ENCODE measurements around the gene EFNA2.

The EFNA2 gene

DNA sequence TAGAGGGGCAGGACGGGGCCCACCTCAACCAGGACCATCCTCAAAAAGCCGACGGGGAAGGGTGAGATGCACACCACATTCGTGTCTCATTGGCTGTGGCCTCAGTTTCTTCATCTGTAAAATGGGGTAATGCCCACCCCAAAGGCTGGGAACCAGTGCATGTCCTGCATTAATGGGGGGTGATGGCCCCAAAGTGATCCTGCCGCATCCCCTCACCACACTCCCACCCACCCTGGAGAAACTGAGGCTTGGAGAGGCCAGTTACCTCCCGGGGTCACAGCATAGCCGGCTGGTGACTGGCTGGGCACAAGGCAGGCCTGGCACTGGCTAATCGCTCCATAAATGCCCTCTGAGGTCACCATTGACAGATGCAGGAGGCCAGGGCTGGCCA lies 37.9 kb upstream of the EFNA2 start:
- Histone ChIP-seq H3K27me3 (ENCODE audit: control insufficient read depth, low read length) (no peaks in the 10 kb centered on the region), H3K9me2 (replicated peaks; ENCODE audit: control insufficient read depth, low read length) (no peaks in the 10 kb centered on the region), H3K27ac (ENCODE audit: low read depth, low read length) (peak overlapping the region; percentile 74), H3K36me3 (ENCODE audit: control insufficient read depth, low read length) (peaks cover 53% of the 10 kb centered on the region), H3F3A (ENCODE audit: control insufficient read depth, insufficient read depth) (peaks cover 15% of the 10 kb centered on the region), H3K9me3 (ENCODE audit: control insufficient read depth, insufficient read depth, low read length) (no peaks in the 10 kb centered on the region), H4K20me1 (ENCODE audit: control insufficient read depth, insufficient read depth, low read depth, low read length) (no peaks in the 10 kb centered on the region), H3K4me1 (ENCODE audit: control insufficient read depth, low read length) (peaks cover 48% of the 10 kb centered on the region), H3K4me2 (ENCODE audit: low read length) (peak overlapping the region; percentile 91), H3K79me2 (ENCODE audit: control insufficient read depth, low read length) (peaks cover 60% of the 10 kb centered on the region), H3K4me3 (ENCODE audit: low read length) (peak overlapping the region; percentile 83)
- no peak for TF ChIP-seq EZH2phosphoT487 (IDR thresholded peaks at IDR 0.05; ENCODE audit: borderline replicate concordance, low read length)
- TF ChIP-seq, protein P1, sequence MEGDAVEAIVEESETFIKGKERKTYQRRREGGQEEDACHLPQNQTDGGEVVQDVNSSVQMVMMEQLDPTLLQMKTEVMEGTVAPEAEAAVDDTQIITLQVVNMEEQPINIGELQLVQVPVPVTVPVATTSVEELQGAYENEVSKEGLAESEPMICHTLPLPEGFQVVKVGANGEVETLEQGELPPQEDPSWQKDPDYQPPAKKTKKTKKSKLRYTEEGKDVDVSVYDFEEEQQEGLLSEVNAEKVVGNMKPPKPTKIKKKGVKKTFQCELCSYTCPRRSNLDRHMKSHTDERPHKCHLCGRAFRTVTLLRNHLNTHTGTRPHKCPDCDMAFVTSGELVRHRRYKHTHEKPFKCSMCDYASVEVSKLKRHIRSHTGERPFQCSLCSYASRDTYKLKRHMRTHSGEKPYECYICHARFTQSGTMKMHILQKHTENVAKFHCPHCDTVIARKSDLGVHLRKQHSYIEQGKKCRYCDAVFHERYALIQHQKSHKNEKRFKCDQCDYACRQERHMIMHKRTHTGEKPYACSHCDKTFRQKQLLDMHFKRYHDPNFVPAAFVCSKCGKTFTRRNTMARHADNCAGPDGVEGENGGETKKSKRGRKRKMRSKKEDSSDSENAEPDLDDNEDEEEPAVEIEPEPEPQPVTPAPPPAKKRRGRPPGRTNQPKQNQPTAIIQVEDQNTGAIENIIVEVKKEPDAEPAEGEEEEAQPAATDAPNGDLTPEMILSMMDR (IDR thresholded peaks at IDR 0.05; ENCODE audit: low read depth, low read length, poor library complexity, severe bottlenecking): no peak

DNA sequence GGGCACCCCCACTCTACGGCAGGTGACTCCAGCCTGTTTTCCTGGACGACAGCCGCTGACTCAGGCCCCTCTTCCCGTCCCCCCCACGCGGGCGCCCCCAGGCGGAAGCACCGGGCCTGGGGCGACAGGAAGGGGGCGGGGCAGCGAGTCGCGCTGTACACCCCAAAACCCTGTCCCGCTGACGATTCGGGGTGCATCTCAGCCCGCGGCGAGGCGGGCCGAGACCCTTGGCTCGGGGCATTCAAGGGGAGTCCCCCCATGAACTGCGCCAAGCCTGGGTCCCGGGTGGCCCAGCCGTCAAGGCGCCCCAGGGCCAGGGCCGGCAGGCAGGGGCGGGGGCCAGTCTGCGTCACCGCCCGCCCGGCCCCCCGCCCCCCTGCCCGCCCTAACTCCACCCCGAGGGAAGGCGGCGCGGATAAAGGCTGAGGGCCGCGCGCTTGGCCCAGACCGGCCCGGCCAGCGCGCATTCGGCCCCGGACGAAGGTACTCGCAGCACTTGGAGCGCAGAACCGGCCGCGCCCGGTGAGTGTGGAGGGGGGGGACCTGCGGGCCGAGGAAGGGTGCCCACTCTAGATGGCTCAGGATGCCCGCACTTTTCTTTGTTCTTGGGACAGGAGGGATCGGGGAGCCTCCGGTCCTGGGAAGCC lies 37.4 kb upstream of the EFNA2 start, which contains the start of gene MIDN:
Gene MIDN (plus strand): TSS at position 445 of the 647 bp plus-strand sequence. CDS start 1,714 bp downstream, outside the sequence.
- Histone ChIP-seq H3K9me2 (replicated peaks; ENCODE audit: control insufficient read depth, low read length) (no peaks in the 10 kb centered on the region), H3K4me2 (ENCODE audit: low read length) (peak within 1 kb of the TSS; percentile 91), H3K9me3 (ENCODE audit: control insufficient read depth, insufficient read depth, low read length) (no peaks in the 10 kb centered on the region), H4K20me1 (ENCODE audit: control insufficient read depth, insufficient read depth, low read depth, low read length) (no peaks in the 10 kb centered on the region), H3K79me2 (ENCODE audit: control insufficient read depth, low read length) (peaks cover 60% of the 10 kb centered on the region), H3K4me1 (ENCODE audit: control insufficient read depth, low read length) (peaks cover 48% of the 10 kb centered on the region), H3K27ac (ENCODE audit: low read depth, low read length) (peak within 1 kb of the TSS; percentile 74), H3K27me3 (ENCODE audit: control insufficient read depth, low read length) (no peaks in the 10 kb centered on the region), H3K36me3 (ENCODE audit: control insufficient read depth, low read length) (peaks cover 58% of the 10 kb centered on the region), H3F3A (ENCODE audit: control insufficient read depth, insufficient read depth) (peaks cover 11% of the 10 kb centered on the region), H3K4me3 (ENCODE audit: low read length) (peak within 1 kb of the TSS; percentile 83)
- TF ChIP-seq, protein P1 (IDR thresholded peaks at IDR 0.05; ENCODE audit: low read depth, low read length, poor library complexity, severe bottlenecking): peak; percentile 56
- no peak for TF ChIP-seq EZH2phosphoT487 (IDR thresholded peaks at IDR 0.05; ENCODE audit: borderline replicate concordance, low read length)

DNA sequence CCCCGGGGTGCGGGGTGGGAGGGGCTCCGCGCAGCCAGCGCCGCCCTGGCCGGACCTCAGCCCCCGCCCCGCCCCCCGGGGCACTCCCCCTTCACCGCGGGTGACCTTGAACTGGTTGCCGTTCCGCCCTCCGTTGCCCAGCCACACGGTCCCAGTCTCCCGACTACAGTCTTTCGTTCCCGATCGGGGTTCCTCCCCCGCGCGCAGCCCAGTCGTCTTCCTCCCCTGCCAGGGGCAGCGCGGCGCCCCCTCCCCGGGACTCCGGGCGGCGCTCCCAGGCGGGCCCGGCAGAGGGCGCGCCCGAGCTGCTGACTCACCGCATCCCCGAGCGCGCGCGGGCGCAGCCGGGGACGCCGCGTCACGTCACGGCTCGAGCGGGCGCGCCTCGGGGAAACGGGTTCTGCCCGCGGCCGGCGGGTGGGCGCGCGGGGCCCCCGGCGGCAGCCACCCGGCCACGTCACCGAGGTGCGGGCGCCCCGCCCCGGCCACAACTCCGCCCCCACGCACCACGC lies 36.8 kb upstream of the EFNA2 start:
- H3K27ac ChIP-seq (ENCODE audit: low read depth, low read length): peak overlapping the region; percentile 74
- H3K9me3 ChIP-seq (ENCODE audit: control insufficient read depth, insufficient read depth, low read length): no peaks in the 10 kb centered on the region
- peaks cover 60% of the 10 kb centered on the region for H3K36me3 ChIP-seq (ENCODE audit: control insufficient read depth, low read length)
- H3K4me2 ChIP-seq (ENCODE audit: low read length): peak overlapping the region; percentile 91
- H3F3A ChIP-seq (ENCODE audit: control insufficient read depth, insufficient read depth): peaks cover 16% of the 10 kb centered on the region
- peak overlapping the region; percentile 83 for H3K4me3 ChIP-seq (ENCODE audit: low read length)
- no peaks in the 10 kb centered on the region for H3K27me3 ChIP-seq (ENCODE audit: control insufficient read depth, low read length)
- no peaks in the 10 kb centered on the region for H3K9me2 ChIP-seq (replicated peaks; ENCODE audit: control insufficient read depth, low read length)
- peaks cover 61% of the 10 kb centered on the region for H3K79me2 ChIP-seq (ENCODE audit: control insufficient read depth, low read length)
- TF ChIP-seq, protein P1 (IDR thresholded peaks at IDR 0.05; ENCODE audit: low read depth, low read length, poor library complexity, severe bottlenecking): peak; percentile 90
- no peak for TF ChIP-seq EZH2phosphoT487 (IDR thresholded peaks at IDR 0.05; ENCODE audit: borderline replicate concordance, low read length)
- peaks cover 48% of the 10 kb centered on the region for H3K4me1 ChIP-seq (ENCODE audit: control insufficient read depth, low read length)
- 0 out of 2 replicates have a peak, but pooled peaks cover 5% of the 10 kb centered on the region for H4K20me1 ChIP-seq (ENCODE audit: control insufficient read depth, insufficient read depth, low read depth, low read length)

All from DOHH2 (cell line).